NCI-H1092 treated with DMSO at 0.1 percent for 48 hours (cell line): ENCODE data around the gene SMPD3.
A peak's percentile ranks its signal among the peaks of the same experiment; 100 is the strongest.

ENCODE experiments used
- DNase-seq: peaks from one replicate; lab custom pipeline; 2025; lab: John Stamatoyannopoulos, UW

SMPD3 gene

GRCh38 chr16:68382296-68382718, 66.0 kb downstream of the SMPD3 start:
- no peak for DNase-seq

- DNase-seq, result no peak
Measured at GRCh38 chr16:68381363-68381724, 67.0 kb downstream of the SMPD3 start.

GRCh38 chr16:68380676-68381362, 67.5 kb downstream of the SMPD3 start:
- DNase-seq, result no peak

- no peak for DNase-seq
Measured at GRCh38 chr16:68380348-68380670, 68.0 kb downstream of the SMPD3 start.

- DNase-seq, result no peak
Measured at GRCh38 chr16:68379472-68380347, 68.6 kb downstream of the SMPD3 start.

GRCh38 chr16:68378436-68379415, 69.6 kb downstream of the SMPD3 start:
- no peak for DNase-seq

- DNase-seq, result no peak
Measured at GRCh38 chr16:68377667-68378393, 70.5 kb downstream of the SMPD3 start.

GRCh38 chr16:68377221-68377620, 71.1 kb downstream of the SMPD3 start:
- DNase-seq, result no peak

- no peak for DNase-seq
Measured at GRCh38 chr16:68376590-68376989, 71.7 kb downstream of the SMPD3 start.

- DNase-seq, result peak; percentile 5
Measured at GRCh38 chr16:68375801-68376536, 72.3 kb downstream of the SMPD3 start.

- no peak for DNase-seq
Measured at GRCh38 chr16:68374961-68375660, 73.2 kb downstream of the SMPD3 start.

- DNase-seq, result no peak
Measured at GRCh38 chr16:68374246-68374805, 74.0 kb downstream of the SMPD3 start.

- DNase-seq, result peak; percentile 7
Measured at GRCh38 chr16:68373528-68374245, 74.6 kb downstream of the SMPD3 start.

- no peak for DNase-seq
Measured at GRCh38 chr16:68372806-68373205, 75.5 kb downstream of the SMPD3 start.

GRCh38 chr16:68372381-68372720, 76.0 kb downstream of the SMPD3 start:
- DNase-seq, result no peak

GRCh38 chr16:68371706-68372380, 76.5 kb downstream of the SMPD3 start:
- no peak for DNase-seq

- no peak for DNase-seq
Measured at GRCh38 chr16:68371276-68371651, 77.0 kb downstream of the SMPD3 start.

GRCh38 chr16:68370581-68371275, 77.6 kb downstream of the SMPD3 start:
- peak; percentile 40 for DNase-seq
